ENCODE data around the gene LRBA.

DNA sequence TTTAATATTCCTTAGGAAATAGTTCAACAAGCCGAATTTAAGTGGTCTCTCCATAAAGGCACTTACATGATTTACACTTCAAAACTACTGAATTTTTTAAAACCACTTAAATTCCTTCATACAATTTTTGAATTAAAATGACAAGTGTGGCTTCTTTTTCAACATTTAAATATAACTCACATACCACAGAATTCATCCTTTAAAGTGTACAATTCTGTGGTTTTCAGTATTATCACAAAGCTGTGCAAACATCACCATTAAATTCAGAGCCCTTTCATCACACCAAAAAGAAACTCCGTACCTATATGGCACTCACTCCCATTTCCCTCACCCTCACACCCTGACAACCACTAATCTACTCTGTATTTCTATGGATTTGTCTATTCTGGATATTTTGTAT lies 634.0 kb downstream of the LRBA start:
- TF ChIP-seq, protein P1, sequence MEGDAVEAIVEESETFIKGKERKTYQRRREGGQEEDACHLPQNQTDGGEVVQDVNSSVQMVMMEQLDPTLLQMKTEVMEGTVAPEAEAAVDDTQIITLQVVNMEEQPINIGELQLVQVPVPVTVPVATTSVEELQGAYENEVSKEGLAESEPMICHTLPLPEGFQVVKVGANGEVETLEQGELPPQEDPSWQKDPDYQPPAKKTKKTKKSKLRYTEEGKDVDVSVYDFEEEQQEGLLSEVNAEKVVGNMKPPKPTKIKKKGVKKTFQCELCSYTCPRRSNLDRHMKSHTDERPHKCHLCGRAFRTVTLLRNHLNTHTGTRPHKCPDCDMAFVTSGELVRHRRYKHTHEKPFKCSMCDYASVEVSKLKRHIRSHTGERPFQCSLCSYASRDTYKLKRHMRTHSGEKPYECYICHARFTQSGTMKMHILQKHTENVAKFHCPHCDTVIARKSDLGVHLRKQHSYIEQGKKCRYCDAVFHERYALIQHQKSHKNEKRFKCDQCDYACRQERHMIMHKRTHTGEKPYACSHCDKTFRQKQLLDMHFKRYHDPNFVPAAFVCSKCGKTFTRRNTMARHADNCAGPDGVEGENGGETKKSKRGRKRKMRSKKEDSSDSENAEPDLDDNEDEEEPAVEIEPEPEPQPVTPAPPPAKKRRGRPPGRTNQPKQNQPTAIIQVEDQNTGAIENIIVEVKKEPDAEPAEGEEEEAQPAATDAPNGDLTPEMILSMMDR (IDR thresholded peaks at IDR 0.05; ENCODE audit: borderline replicate concordance, extremely low read depth, low read length, poor library complexity, severe bottlenecking), result no peak
- TF ChIP-seq EZH2 (IDR thresholded peaks at IDR 0.05; ENCODE audit: borderline replicate concordance, low read depth, low read length, severe bottlenecking), result no peak
